ENCODE measurements around the gene LYSET.
A peak's percentile ranks its signal among the peaks of the same experiment; 100 is the strongest.
"Not testable (repeated sequence)": the region's sequence is repeated elsewhere in the genome, so short reads cannot be mapped to it uniquely, and the experiment has no call there.

The LYSET gene, protein sequence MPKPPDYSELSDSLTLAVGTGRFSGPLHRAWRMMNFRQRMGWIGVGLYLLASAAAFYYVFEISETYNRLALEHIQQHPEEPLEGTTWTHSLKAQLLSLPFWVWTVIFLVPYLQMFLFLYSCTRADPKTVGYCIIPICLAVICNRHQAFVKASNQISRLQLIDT

GRCh38 chr14:93184391-93185348, at the start of gene LYSET, which contains the start of gene MOAP1:
TSS of gene LYSET (plus strand) at chr14:93185317. CDS start at chr14:93185406, 89 bp downstream.
TSS of gene MOAP1 (minus strand) at chr14:93184897. CDS start at chr14:93184242, 655 bp downstream.
- CTCF ChIA-PET: interaction anchor here (0.8 to 3.9 kb wide), 8 partner anchors 9 to 233 kb away, joined by 3 to 35 read pairs (median 4); partner anchors contain the start of genes GON7 and UBR7
- peak; percentile 94 for DNase-seq (ENCODE audit: extremely low spot score)
- POLR2A ChIA-PET: interaction anchor here (0.9 to 1.5 kb wide), 5 partner anchors 9 to 363 kb away, joined by 3 to 9 read pairs (median 4); partner anchors contain the start of genes GON7 and UBR7
- TF ChIP-seq, protein P1, sequence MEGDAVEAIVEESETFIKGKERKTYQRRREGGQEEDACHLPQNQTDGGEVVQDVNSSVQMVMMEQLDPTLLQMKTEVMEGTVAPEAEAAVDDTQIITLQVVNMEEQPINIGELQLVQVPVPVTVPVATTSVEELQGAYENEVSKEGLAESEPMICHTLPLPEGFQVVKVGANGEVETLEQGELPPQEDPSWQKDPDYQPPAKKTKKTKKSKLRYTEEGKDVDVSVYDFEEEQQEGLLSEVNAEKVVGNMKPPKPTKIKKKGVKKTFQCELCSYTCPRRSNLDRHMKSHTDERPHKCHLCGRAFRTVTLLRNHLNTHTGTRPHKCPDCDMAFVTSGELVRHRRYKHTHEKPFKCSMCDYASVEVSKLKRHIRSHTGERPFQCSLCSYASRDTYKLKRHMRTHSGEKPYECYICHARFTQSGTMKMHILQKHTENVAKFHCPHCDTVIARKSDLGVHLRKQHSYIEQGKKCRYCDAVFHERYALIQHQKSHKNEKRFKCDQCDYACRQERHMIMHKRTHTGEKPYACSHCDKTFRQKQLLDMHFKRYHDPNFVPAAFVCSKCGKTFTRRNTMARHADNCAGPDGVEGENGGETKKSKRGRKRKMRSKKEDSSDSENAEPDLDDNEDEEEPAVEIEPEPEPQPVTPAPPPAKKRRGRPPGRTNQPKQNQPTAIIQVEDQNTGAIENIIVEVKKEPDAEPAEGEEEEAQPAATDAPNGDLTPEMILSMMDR (IDR thresholded peaks at IDR 0.05; ENCODE audit: control extremely low read depth, extremely low read depth, low read depth, missing control alignments): peak; percentile 27

DNA sequence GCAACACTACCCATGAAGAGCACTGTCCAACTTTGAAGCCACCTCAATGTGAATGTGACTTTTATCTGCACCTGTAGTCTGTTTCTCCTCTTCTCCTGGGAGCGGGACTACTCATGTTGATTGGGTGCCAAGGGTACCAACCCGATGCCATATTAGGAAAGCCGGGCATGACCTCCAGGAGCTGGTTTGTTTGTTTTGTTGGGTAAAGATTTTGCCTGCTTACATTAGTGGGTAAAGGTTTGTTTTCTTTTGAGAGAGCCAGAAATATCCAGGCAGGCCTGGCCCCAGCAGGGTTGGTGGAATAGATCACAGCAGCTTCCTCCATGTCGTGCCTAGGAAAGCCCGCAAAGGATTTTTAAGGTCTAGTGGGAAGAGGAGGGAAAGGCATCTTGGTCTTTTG, 49.7 kb upstream of the LYSET start:
- no peak for DNase-seq (ENCODE audit: extremely low spot score)
- TF ChIP-seq, protein P1 (IDR thresholded peaks at IDR 0.05; ENCODE audit: control extremely low read depth, extremely low read depth, low read depth, missing control alignments): no peak
- CTCF ChIA-PET: interaction anchor here (1.1 to 12.8 kb wide), 2 partner anchors 25 to 28 kb away, joined by 4 to 153 read pairs; partner anchors contain the start of gene ITPK1
- POLR2A ChIA-PET: no interaction called here

GRCh38 chr14:93136009-93136408, 49.1 kb upstream of the LYSET start:
- no peak for DNase-seq (ENCODE audit: extremely low spot score)
- TF ChIP-seq, protein P1 (IDR thresholded peaks at IDR 0.05; ENCODE audit: control extremely low read depth, extremely low read depth, low read depth, missing control alignments): no peak
- CTCF ChIA-PET: interaction anchor here (1.1 to 12.8 kb wide), 2 partner anchors 26 to 28 kb away, joined by 4 to 153 read pairs; partner anchors contain the start of gene ITPK1
- POLR2A ChIA-PET: no interaction called here

GRCh38 chr14:93136508-93136907, 48.6 kb upstream of the LYSET start:
- POLR2A ChIA-PET; DNase-seq (ENCODE audit: extremely low spot score): not testable (repeated sequence)
- CTCF ChIA-PET: interaction anchor here (12.8 kb wide), 1 partner anchor 26 kb away, joined by 153 read pairs; the partner anchor contains the start of gene ITPK1

DNA sequence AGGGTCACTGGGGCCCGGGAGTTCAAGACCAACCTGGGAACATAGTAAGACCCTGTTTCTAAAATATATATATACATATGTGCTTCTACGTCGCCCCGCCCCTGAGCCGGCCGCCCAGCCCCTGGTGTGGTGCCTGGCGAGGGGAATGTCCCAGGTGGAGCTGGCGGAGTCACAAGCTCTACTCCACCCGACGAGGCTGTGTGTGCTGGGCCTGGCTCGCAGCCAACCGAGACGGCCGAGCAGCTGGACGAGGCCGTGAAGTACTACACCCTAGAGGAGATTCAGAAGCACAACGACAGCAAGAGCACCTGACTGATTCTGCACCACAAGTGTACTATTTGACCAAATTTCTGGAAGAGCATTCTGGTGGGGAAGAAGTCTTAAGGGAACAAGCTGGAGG, 47.3 kb upstream of the LYSET start:
- POLR2A ChIA-PET: no interaction called here
- no peak for DNase-seq (ENCODE audit: extremely low spot score)
- CTCF ChIA-PET: interaction anchor here (0.6 to 12.8 kb wide), 8 partner anchors 9 to 185 kb away, joined by 3 to 153 read pairs (median 4); partner anchors contain the start of gene ITPK1
- TF ChIP-seq, protein P1 (IDR thresholded peaks at IDR 0.05; ENCODE audit: control extremely low read depth, extremely low read depth, low read depth, missing control alignments): no peak

DNA sequence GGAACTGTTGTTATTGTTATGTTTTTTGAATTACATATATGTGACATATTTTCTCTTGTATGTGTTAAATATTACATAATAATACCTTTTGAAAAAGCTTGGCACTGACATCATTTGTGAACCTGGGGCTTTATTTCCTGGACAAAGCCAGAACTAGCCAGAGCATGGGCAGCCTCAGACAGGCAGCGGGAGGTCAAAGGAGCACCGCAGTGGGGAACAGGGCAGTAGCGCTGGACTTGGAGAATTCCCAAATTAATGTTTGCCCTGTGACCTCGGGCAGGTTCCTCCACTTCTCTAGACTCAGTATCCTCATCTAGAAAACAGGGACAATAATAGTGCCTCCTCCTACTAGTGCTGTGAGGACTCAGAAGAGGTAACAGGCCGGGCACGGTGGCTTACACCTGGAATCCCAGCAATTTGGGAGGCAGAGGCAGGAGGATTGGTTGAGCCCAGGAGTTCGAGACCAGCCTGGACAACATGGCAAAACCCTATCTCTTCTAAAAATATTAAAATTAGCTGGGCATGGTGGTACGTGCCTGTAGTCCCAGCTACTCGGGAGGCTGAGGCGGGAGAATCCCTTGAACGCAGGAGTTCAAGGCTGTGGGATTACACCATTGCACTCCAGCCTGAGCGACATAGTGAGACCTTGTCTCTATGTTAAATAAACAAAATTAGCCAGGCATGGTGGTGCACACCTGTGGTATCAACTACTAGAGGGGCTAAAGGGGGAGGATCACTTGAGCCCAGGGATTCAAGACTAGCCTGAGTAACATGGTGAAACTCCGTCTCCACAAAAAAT, 42.1 kb upstream of the LYSET start:
- POLR2A ChIA-PET: no interaction called here
- TF ChIP-seq, protein P1 (IDR thresholded peaks at IDR 0.05; ENCODE audit: control extremely low read depth, extremely low read depth, low read depth, missing control alignments): no peak
- DNase-seq (ENCODE audit: extremely low spot score): no peak
- CTCF ChIA-PET: interaction anchor here (5.4 kb wide), 1 partner anchor 191 kb away, joined by 38 read pairs; no protein-coding TSS in a partner anchor
